Right lobe of liver (tissue), 4 donors: ENCODE data around the gene ST3GAL2.

Experiments used
- POLR2A ChIP-seq: fragments of 450-650 bp; IDR thresholded peaks from one replicate; pipeline ENCODE4 v1.6.1; 2017; ENCODE audit warnings: antibody characterized with exemption, mild to moderate bottlenecking
- TF ChIP-seq, protein P1 (sequence below), 4 donors: fragments of 200-600 bp in 3 of 4; fragments of 450-650 bp in 1 of 4; IDR thresholded peaks; one replicate each; pipeline versions ENCODE4 v1.5.1 to v1.8.0; 2016 to 2022; ENCODE audit warnings: antibody characterized with exemption in 4 of 4, mild to moderate bottlenecking in 2 of 4
- donor health status: DM: no; HTN: no; CAD: no.
- donor health status: DM: no; HTN: no; CAD: no.
- donor health status: DM: no; HTN: yes; CAD: no.

DNA sequence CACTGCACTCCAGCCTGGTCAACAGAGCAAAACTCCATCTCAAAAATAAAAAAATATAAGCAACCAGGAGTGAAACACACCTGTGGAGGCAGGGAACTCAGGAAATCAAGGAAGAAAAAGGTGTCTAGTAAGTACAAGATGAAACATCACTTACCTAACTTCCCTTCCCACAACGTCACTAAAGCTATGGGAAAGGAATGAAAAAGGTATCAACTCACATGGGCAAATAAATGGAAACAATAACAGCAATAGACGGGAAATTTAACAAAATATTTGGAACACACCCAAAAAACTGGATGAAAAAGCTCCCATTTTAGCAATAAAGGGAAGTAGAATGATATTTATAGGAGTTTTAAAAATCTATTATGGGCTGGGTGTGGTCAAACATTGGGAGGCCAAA is 61.1 kb downstream of the ST3GAL2 start:
- TF ChIP-seq POLR2A: no peak
- TF ChIP-seq, protein P1, sequence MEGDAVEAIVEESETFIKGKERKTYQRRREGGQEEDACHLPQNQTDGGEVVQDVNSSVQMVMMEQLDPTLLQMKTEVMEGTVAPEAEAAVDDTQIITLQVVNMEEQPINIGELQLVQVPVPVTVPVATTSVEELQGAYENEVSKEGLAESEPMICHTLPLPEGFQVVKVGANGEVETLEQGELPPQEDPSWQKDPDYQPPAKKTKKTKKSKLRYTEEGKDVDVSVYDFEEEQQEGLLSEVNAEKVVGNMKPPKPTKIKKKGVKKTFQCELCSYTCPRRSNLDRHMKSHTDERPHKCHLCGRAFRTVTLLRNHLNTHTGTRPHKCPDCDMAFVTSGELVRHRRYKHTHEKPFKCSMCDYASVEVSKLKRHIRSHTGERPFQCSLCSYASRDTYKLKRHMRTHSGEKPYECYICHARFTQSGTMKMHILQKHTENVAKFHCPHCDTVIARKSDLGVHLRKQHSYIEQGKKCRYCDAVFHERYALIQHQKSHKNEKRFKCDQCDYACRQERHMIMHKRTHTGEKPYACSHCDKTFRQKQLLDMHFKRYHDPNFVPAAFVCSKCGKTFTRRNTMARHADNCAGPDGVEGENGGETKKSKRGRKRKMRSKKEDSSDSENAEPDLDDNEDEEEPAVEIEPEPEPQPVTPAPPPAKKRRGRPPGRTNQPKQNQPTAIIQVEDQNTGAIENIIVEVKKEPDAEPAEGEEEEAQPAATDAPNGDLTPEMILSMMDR (IDR thresholded peaks at IDR 0.05): no peak
